Measurements from ENCODE around the gene CDC123.

DNA sequence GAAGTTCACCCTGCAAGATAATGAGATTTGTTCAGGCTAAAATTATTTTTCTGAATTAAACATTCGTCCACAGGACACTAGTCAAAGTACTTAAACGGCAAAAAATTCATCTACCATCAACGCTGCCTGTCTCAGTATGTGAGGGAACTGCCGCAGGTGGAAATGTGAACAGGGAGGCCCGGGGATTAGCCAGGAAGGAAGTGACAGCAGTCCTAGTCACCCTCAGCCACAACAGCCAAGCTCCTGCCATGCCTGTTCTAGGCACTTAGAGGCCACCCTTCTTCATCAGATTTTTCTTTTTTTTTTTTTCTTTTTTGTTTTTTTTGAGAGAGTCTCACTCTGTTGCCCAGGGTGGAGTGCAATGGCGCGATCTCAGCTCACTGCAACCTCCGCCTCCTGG is 9.7 kb upstream of the CDC123 start:
- no peak for TF ChIP-seq POLR2A (IDR thresholded peaks at IDR 0.05; ENCODE audit: low read length)
- TF ChIP-seq GATA1 (IDR thresholded peaks at IDR 0.05; ENCODE audit: low read depth, low read length), result no peak
